HCT116 (cell line): ENCODE measurements around the gene LRP1B.

ENCODE experiments used
- ATF3 ChIP-seq: IDR thresholded peaks from 2 replicates; pipeline ENCODE4 v1.6.1; 2012
- CBX3 ChIP-seq: IDR thresholded peaks from 2 replicates; pipeline ENCODE4 v1.6.1; 2012; ENCODE audit warnings: low read depth
- CTCF ChIP-seq, 3 experiments: fragments of 200-600 bp in 1 of 3; sonication (generic) in 1 of 3; IDR thresholded peaks in 2 of 3; conservative IDR thresholded peaks in 1 of 3; 2 replicates each; pipeline ENCODE4 v1.5.1; 2012 to 2017; ENCODE audit warnings: low read depth in 2 of 3, low read length in 2 of 3, antibody characterized with exemption in 1 of 3, borderline replicate concordance in 1 of 3, control low read depth in 1 of 3, mild to moderate bottlenecking in 1 of 3, mixed read lengths in 1 of 3, mixed run types in 1 of 3, moderate library complexity in 1 of 3; ENCODE audit not compliant: insufficient read depth in 1 of 3
- EGR1 ChIP-seq: IDR thresholded peaks from 2 replicates; pipeline ENCODE4 v1.6.1; 2012; ENCODE audit warnings: low read depth
- EZH2 ChIP-seq: fragments of 200-600 bp; sonication (generic); IDR thresholded peaks from 2 replicates; pipeline ENCODE4 v1.6.1; 2017; ENCODE audit warnings: antibody characterized with exemption, mixed run types
- JUND ChIP-seq: IDR thresholded peaks from 2 replicates; pipeline ENCODE4 v1.6.1; 2012
- POLR2A ChIP-seq: IDR thresholded peaks from 2 replicates; pipeline ENCODE4 v1.7.0; 2011; ENCODE audit warnings: borderline replicate concordance; ENCODE audit not compliant: insufficient read depth, insufficient read length; ENCODE audit errors: extremely low read depth
- REST ChIP-seq: IDR thresholded peaks from 2 replicates; pipeline ENCODE4 v1.6.1; 2012; ENCODE audit warnings: low read depth
- SP1 ChIP-seq: IDR thresholded peaks from 2 replicates; pipeline ENCODE4 v1.6.1; 2012; ENCODE audit warnings: low read depth
- SRF ChIP-seq: IDR thresholded peaks from 2 replicates; pipeline ENCODE4 v1.6.1; 2012; ENCODE audit warnings: low read depth
- YY1 ChIP-seq: IDR thresholded peaks from 2 replicates; pipeline ENCODE4 v1.6.1; 2011; ENCODE audit warnings: low read length, low read depth, moderate library complexity, mild to moderate bottlenecking; ENCODE audit not compliant: insufficient replicate concordance; ENCODE audit errors: extremely low read depth
- ZNF274 ChIP-seq: fragments of 200-500 bp; sonication (Bioruptor generic); IDR thresholded peaks from 2 replicates; pipeline ENCODE4 v1.6.1; 2014; ENCODE audit warnings: mild to moderate bottlenecking, low read depth, low read length, inconsistent platforms

GRCh38 chr2:142038826-142039225 lies 92.0 kb downstream of the LRP1B start:
- TF ChIP-seq EGR1 (no peak), JUND (no peak), SP1 (no peak), CTCF (IDR thresholded peaks at IDR 0.05 in 2 of 3, conservative IDR thresholded peaks at IDR 0.05 in 1 of 3; ENCODE audit: borderline replicate concordance in 1 of 3, insufficient read depth in 1 of 3, low read depth in 2 of 3, low read length in 2 of 3) (no peak), SRF (no peak), CBX3 (no peak), REST (no peak), ZNF274 (no peak), EZH2 (no peak), POLR2A (no peak), YY1 (no peak), ATF3 (no peak)
